Activated CD4-positive, alpha-beta T cell treated with anti-CD3 and anti-CD28 coated beads, Interleukin-10, Interleukin-2, amounts not matched to agents 100 ng/mL and 50 ng/mL, durations not matched to agents 16 hours and 8 hours (primary cell): ENCODE measurements around the gene STOML1.
"Not testable (repeated sequence)": the region's sequence is repeated elsewhere in the genome, so short reads cannot be mapped to it uniquely, and the experiment has no call there.

Experiments used
- DNase-seq: peaks from one replicate; pipeline ENCODE4 v3.0.0-alpha.2; 2020

STOML1 gene

GRCh38 chr15:73986776-73987056, 5.4 kb downstream of the STOML1 start:
- no peak for DNase-seq

- no peak for DNase-seq
Measured at GRCh38 chr15:73986055-73986775, 5.9 kb downstream of the STOML1 start.

GRCh38 chr15:73985101-73985873, 6.8 kb downstream of the STOML1 start:
- no peak for DNase-seq

GRCh38 chr15:73984208-73984979, 7.7 kb downstream of the STOML1 start:
- DNase-seq, result no peak

- no peak for DNase-seq
Measured at GRCh38 chr15:73983773-73984172, 8.3 kb downstream of the STOML1 start.

- DNase-seq, result no peak
Measured at GRCh38 chr15:73983211-73983727, 8.8 kb downstream of the STOML1 start.

- DNase-seq, result no peak
Measured at GRCh38 chr15:73982222-73982962, 9.7 kb downstream of the STOML1 start.

- no peak for DNase-seq
Measured at GRCh38 chr15:73981761-73982221, 10.3 kb downstream of the STOML1 start.

GRCh38 chr15:73979636-73980035, 12.5 kb downstream of the STOML1 start:
- no peak for DNase-seq

- DNase-seq, result no peak
Measured at GRCh38 chr15:73978896-73979295, 13.2 kb downstream of the STOML1 start.

GRCh38 chr15:73975440-73976125, 16.5 kb downstream of the STOML1 start:
- not testable (repeated sequence) for DNase-seq

GRCh38 chr15:73973683-73974200, 18.4 kb downstream of the STOML1 start:
- not testable (repeated sequence) for DNase-seq

GRCh38 chr15:73972984-73973682, 19.0 kb downstream of the STOML1 start:
- DNase-seq, result peak; percentile 87

- no peak for DNase-seq
Measured at GRCh38 chr15:73969151-73969759, 22.8 kb downstream of the STOML1 start.

- no peak for DNase-seq
Measured at GRCh38 chr15:73968461-73968860, 23.6 kb downstream of the STOML1 start.

GRCh38 chr15:73965758-73966113, 26.4 kb downstream of the STOML1 start:
- DNase-seq, result peak; percentile 47

GRCh38 chr15:73965094-73965757, 26.9 kb downstream of the STOML1 start:
- DNase-seq, result no peak

- DNase-seq, result peak; percentile 90
Measured at GRCh38 chr15:73964736-73965093, 27.4 kb downstream of the STOML1 start.

- DNase-seq, result no peak
Measured at GRCh38 chr15:73962433-73962832, 29.7 kb downstream of the STOML1 start.

- DNase-seq, result not testable (repeated sequence)
Measured at GRCh38 chr15:73960472-73961070, 31.5 kb downstream of the STOML1 start.
